Measurements from ENCODE around the gene FAM131B.

FAM131B gene

DNA sequence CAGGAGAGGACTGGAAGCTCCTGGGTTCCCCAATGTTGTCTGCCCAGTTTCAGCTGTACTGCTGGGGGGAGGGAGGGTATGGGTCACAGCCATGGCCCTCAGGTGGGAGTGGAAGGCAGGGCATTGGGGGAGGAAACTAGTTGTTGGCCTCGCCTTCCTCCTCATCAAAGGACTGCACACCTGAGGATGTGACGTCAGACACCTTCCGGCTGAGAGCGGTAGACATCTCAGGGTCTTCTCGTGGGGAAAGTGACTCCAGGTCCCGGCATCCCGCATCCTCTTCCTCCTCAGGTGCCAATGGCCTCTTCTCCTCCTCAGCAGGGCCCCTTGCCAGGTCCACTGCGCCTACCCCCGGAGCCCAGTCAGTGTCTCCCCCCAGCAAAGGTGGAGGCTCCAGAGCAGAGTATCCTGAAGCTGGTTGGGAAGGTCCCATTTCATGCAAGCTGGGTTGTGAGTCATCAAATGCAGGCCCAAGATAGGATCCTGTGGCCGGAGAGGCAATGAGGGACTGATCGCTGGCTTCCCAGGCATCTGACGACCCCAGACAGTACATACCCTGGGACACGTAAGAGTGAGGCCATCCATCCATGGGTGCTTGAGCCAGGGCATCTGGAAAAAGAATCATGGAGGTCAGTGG is 6.0 kb downstream of the FAM131B start:
- DNase-seq, result no peak

DNA sequence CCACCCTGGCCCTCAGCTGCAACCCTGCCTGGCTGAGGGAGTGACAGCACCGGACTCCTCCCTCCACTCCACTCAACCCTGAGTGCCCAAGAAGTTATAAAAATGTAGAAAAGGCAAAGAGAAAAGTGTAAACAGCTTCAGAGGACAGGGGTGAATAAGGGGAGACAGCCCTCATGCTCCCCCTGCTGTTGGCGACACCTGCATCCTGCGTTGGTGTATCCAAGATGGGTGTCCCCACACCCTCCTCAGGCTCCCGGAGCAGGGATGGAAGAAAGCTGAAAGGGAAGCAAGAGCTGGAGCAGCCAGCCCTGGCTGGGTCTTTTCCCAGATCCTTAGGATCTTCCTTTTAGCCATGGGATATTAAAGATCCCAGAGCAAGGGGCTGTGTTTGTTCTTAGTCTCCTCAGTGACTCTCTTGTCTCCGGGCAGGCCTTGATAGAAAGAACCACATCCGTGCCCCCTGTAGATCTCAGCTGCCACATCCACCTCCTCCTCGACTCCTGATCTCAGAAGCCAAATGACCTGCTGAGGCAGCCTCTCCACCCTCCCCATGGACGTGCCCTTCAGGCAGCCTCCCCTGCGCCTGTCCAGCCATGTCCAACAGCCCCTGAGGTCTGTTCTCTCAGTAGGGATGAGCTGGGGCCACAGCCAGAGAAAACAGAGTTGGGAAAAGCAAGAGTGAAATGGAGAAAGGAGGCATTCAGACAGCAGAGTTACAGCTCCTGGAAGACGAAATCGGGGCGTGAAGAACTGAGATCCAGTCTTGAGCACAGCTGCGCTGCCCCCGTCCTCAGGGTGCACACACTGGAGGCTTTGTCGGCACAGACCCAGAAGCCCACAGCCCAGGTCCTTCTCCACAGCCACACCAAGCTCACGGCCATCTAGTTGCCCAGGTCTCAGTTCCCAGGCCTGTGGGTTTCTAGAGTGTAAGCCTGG is 6.8 kb downstream of the FAM131B start:
- DNase-seq, result no peak

- DNase-seq, result no peak
Measured at GRCh38 chr7:143354965-143355364, 7.5 kb downstream of the FAM131B start.

DNA sequence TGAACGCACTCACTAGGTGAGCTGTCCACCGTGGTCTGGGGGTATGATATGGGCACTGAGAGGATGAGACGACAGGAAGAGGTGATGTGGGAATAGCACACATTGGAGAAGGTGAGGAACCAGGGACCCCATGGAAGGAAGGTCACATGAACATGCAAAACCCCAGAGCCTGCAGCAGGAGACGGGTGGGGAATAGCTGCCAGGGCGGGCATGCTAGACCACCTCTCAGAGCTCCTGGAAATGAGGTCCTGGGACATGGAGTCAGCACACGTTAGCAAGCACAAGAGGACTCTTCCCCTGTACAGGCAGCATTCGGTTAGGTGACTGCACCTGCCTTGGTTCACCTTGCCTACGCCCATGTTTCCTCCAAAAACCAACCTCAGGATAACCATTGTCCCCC is 8.1 kb downstream of the FAM131B start:
- DNase-seq, result no peak

GRCh38 chr7:143352531-143353002 is 9.9 kb downstream of the FAM131B start:
- DNase-seq, result no peak

DNA sequence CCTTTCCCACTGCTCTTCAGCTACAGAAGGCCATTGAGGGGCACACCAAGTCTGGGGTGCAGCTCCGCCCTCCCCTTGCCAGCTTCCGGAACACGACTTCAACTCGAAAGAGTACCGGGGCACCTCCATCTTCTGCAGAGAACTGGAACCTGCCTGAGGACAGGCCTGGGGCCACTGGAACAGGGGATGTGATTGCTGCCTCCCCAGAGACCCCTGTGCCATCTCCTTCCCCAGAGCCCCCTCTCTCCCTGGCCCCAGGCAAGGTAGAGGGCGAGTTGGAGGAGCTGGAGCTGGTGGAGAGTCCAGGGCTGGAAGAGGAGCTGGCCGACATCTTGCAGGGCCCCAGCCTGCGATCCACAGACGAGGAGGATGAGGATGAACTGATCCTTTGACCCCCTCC is 10.9 kb downstream of the FAM131B start:
- no peak for DNase-seq

DNA sequence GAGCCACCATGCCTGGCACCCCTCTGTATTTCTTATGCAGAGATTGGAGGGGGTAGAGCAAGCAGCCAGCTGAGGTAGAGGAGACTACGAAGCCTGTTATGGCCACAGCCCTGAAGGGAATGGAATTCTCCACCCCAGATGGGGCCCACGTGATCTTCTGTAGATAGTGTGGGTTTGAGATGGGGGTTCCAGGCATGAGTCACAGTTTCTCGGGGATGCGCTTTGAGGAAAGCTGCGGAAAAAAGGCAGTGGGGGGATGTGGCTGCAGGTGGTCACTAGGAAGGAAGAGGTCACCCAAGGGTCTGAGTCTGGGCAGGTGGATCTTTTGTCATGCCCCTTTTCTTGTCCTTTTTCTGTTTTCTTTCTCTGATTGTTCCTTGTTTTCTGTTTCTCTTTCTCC is 11.5 kb downstream of the FAM131B start:
- no peak for DNase-seq

DNA sequence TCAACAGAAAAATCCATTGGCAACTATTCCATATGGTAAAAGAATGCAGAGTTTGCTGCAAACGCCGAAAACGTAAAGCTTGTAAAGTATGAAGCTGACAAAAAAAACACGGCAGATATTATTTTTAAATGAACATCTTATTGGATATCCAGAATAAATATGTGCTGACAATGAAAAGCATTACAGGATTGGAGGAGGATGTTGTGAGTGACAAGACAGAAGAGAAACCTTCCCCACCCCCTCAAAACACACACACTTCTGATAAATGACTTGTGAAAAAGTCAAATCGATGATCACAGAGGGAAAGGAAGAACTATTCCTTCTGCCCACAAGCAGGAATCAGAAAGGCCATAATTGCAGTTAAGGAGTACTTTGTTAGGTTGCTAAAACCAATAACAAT is 14.6 kb downstream of the FAM131B start:
- DNase-seq, result no peak

GRCh38 chr7:143346018-143346417 is 16.5 kb downstream of the FAM131B start:
- no peak for DNase-seq

DNA sequence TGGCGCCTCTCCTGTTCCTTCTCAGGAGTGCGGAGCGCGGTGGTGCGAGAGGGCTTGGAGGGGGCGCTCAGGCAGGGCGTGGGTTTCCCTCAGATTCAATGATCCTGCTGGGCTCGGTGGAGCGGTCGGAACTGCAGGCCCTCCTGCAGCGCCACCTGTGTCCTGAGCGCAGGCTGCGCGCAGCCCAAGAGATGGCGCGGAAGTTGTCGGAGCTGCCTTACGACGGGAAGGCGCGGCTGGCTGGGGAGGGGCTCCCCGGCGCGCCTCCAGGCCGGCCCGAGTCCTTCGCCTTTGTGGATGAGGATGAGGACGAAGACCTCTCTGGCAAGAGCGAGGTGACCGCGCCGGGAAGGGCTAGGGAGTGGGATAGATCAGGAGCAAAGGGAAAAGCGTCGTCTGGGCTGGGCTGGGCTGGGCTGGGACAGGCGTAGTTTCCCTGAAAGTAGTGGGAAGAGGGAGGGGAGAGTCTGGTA is 17.0 kb downstream of the FAM131B start:
- DNase-seq, result peak; percentile 61

GRCh38 chr7:143343596-143343995 is 18.9 kb downstream of the FAM131B start:
- no peak for DNase-seq

DNA sequence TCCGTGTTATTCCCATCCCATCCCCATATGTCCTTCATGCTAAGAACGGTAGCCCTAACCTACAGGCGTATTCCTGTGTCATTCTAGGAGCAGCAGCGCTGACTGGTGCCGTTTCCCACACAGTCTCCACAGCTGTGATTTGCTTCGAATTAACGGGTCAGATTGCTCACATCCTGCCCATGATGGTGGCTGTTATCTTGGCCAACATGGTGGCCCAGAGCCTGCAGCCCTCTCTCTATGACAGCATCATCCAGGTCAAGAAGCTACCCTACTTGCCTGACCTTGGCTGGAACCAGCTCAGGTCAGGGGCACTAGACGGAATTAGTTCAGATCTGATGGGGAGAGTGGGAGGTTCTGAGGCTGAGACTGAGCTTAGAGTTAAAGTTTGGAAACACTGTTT is 20.7 kb downstream of the FAM131B start:
- DNase-seq, result no peak

DNA sequence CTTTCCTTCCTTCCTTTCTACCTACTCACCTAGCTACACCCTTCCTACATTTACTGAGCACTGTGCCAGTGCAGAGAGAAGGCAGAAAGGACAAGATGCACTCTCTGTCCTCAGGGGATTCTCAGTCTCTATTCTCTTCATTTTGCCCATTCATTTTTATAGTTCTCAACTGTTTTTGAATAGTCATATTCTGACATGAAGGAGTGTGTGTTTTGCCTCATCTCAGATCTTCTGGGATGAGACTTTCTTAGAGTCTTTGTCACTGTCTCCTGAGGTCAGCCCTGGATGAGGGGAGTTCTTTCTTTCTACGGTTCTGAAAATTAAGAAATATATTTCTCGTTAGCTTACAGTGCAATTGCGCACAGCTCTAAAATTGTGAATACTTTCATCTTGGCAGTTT is 25.3 kb downstream of the FAM131B start:
- no peak for DNase-seq

DNA sequence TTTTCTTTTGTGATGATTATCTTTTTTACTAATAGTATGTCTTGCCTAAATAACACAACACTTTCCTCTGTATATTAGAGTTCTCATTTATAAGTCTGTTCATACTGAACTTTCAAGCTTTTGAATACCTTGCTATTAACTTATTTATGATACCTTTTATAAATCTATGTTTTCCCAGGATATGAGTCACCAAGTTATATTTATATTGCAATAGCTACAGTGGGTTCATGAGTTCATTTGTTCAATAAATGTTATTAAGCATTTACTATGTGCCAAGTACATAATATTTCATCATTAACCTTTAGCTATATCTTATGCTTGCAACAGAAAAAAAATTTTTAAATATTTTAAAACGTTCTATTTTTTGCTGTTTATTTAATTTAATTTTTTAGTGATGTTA is 28.3 kb downstream of the FAM131B start:
- no peak for DNase-seq

DNA sequence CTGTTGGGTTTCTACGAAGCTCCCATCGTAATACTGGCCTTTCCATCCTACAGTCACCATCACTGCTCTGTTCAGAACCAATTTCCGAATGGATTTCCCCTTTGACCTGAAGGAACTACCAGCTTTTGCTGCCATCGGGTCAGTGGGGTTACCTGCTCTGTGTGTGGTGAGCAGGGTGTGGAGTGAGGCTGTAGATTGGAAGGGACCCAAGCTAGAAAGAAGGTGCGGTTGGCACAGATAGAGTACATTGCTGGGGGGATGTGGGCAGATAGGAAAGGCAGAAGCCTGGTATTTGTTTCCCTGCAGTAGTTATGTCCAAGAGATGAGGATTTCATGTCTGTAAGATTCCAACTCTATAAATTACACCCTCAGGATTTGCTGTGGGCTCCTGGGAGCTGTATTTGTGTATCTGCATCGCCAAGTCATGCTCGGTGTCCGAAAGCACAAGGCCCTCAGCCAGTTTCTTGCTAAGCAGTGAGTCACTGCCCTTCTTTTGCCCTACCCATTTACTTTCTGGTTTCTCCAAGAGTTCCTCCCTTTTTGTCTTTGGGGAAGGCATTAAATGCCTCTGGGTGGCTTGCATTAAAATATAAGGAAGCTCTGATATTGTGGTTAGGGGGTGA is 31.2 kb downstream of the FAM131B start:
- no peak for DNase-seq

- DNase-seq, result no peak
Measured at GRCh38 chr7:143329471-143330170, 32.9 kb downstream of the FAM131B start.

GRCh38 chr7:143327903-143328302 is 34.6 kb downstream of the FAM131B start:
- DNase-seq, result no peak

- no peak for DNase-seq
Measured at GRCh38 chr7:143325240-143325639, 37.3 kb downstream of the FAM131B start.

DNA sequence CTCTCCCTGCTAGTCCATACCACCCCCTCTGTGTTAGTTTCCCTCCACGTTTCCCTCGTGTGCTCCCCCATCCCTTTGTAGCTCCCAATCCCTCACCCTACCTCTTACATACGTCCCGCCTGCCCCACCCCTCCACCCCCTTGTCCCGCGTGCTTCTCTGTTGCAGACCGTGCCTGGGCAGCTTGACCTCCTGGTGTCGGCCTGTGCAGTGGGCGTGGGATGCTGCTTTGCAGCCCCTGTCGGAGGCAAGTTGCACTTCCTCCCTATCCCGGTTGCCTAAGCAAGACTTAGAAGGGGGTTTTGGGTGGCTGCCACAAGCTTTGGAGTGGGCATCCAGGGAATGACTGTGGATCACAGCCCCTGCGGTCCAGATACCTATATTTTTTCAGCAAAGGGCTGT is 38.9 kb downstream of the FAM131B start:
- no peak for DNase-seq

- no peak for DNase-seq
Measured at GRCh38 chr7:143322760-143323633, 39.5 kb downstream of the FAM131B start.

DNA sequence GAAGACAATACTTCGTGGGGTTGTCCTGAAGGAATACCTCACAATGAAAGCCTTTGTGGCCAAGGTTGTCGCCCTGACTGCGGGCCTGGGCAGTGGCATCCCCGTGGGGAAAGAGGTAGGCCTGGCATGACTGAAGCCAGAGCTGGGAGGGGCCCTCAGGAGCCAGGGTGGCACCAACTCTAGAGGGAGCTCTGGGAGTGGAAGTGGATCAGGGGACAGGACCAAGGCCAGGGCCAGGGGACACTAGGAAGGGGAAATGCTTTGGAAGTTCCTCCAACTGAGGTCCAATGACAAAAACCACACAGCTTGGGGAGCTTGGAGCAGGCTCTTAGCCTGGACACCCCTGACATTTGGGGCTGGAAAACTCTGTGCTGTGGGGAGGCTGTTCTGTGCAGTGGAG is 40.8 kb downstream of the FAM131B start:
- DNase-seq, result no peak

GRCh38 chr7:143321242-143321641 is 41.3 kb downstream of the FAM131B start:
- DNase-seq, result no peak
